Muscle of arm (tissue), 14 donors: ENCODE measurements around the gene SKP1. TPM values are rescaled to one million over a fixed set of nuclear protein-coding genes. Genes with fewer than 3 reads are reported as not detected.
"Not testable (repeated sequence)": the region's sequence is repeated elsewhere in the genome, so short reads cannot be mapped to it uniquely, and the experiment has no call there.

Experiments
- DNase-seq: peaks from one replicate; pipeline ENCODE4 v3.0.0-alpha.2; 2013
- long read RNA-seq, 11 donors: transcript quantifications; one replicate each; lab custom pipeline, GENCODE V29; 2026
- polyA plus RNA-seq, 12 donors: library from polyadenylated mRNA; unstranded; fragments of 120-200 nt; gene quantifications; one replicate each; pipeline ENCODE4 v1.2.1, GENCODE V29; 2013; ENCODE audit not compliant: insufficient read length in 12 of 12

SKP1 gene
- polyA plus RNA-seq = 100 to 1,000 TPM; 353 to 607 (median 440) TPM
- long read RNA-seq, donor 1, full-length matches to known transcripts = 333 of 415 reads
- long read RNA-seq, donor 1, partial matches to known transcripts = 72 of 415 reads
- long read RNA-seq, donor 1, other reads (novel, unspliced or antisense) = 10 of 415 reads
- long read RNA-seq, donor 2, full-length matches to known transcripts = 382 of 417 reads
- long read RNA-seq, donor 2, partial matches to known transcripts = 29 of 417 reads
- long read RNA-seq, donor 2, other reads (novel, unspliced or antisense) = 6 of 417 reads
- long read RNA-seq, donor 3, full-length matches to known transcripts = 125 of 125 reads
- long read RNA-seq, donor 3, partial matches to known transcripts = 0 of 125 reads
- long read RNA-seq, donor 3, other reads (novel, unspliced or antisense) = 0 of 125 reads
- long read RNA-seq, donor 4, full-length matches to known transcripts = 100 of 106 reads
- long read RNA-seq, donor 4, partial matches to known transcripts = 6 of 106 reads
- long read RNA-seq, donor 4, other reads (novel, unspliced or antisense) = 0 of 106 reads
- long read RNA-seq, donor 5, full-length matches to known transcripts = 306 of 333 reads
- long read RNA-seq, donor 5, partial matches to known transcripts = 19 of 333 reads
- long read RNA-seq, donor 5, other reads (novel, unspliced or antisense) = 8 of 333 reads
- long read RNA-seq, donor 6, full-length matches to known transcripts = 171 of 178 reads
- long read RNA-seq, donor 6, partial matches to known transcripts = 7 of 178 reads
- long read RNA-seq, donor 6, other reads (novel, unspliced or antisense) = 0 of 178 reads
- long read RNA-seq, donor 7, full-length matches to known transcripts = 154 of 162 reads
- long read RNA-seq, donor 7, partial matches to known transcripts = 8 of 162 reads
- long read RNA-seq, donor 7, other reads (novel, unspliced or antisense) = 0 of 162 reads
- long read RNA-seq, donor 8, full-length matches to known transcripts = 287 of 306 reads
- long read RNA-seq, donor 8, partial matches to known transcripts = 19 of 306 reads
- long read RNA-seq, donor 8, other reads (novel, unspliced or antisense) = 0 of 306 reads
- long read RNA-seq, donor 9, full-length matches to known transcripts = 161 of 181 reads
- long read RNA-seq, donor 9, partial matches to known transcripts = 20 of 181 reads
- long read RNA-seq, donor 9, other reads (novel, unspliced or antisense) = 0 of 181 reads
- long read RNA-seq, donor 10, full-length matches to known transcripts = 244 of 257 reads
- long read RNA-seq, donor 10, partial matches to known transcripts = 13 of 257 reads
- long read RNA-seq, donor 10, other reads (novel, unspliced or antisense) = 0 of 257 reads
- long read RNA-seq, donor 11, full-length matches to known transcripts = 338 of 365 reads
- long read RNA-seq, donor 11, partial matches to known transcripts = 17 of 365 reads
- long read RNA-seq, donor 11, other reads (novel, unspliced or antisense) = 10 of 365 reads

- peak; percentile 91 for DNase-seq
Observed at GRCh38 chr5:134176511-134177368, at the start of gene SKP1. Gene SKP1 (minus strand): TSS chr5:134176950. CDS start chr5:134174022, 2,928 bp downstream.

GRCh38 chr5:134225780-134226440, 49.2 kb upstream of the SKP1 start, which contains the start of gene PPP2CA:
Gene PPP2CA (minus strand): TSS chr5:134226073. CDS start chr5:134225861, 212 bp downstream.
- DNase-seq = peak; percentile 100

GRCh38 chr5:134224888-134225779, 48.4 kb upstream of the SKP1 start:
- DNase-seq = peak; percentile 65

GRCh38 chr5:134223406-134224248, 46.9 kb upstream of the SKP1 start:
- DNase-seq = no peak

GRCh38 chr5:134221690-134222089, 44.9 kb upstream of the SKP1 start:
- DNase-seq = not testable (repeated sequence)

- no peak for DNase-seq
Observed at GRCh38 chr5:134215757-134216156, 39.0 kb upstream of the SKP1 start.

- not testable (repeated sequence) for DNase-seq
Observed at GRCh38 chr5:134211263-134212031, 34.7 kb upstream of the SKP1 start.

GRCh38 chr5:134209477-134210245, 32.9 kb upstream of the SKP1 start:
- no peak for DNase-seq

GRCh38 chr5:134207696-134208095, 30.9 kb upstream of the SKP1 start:
- no peak for DNase-seq

GRCh38 chr5:134206627-134207160, 29.9 kb upstream of the SKP1 start:
- DNase-seq = no peak

GRCh38 chr5:134204575-134204974, 27.8 kb upstream of the SKP1 start:
- no peak for DNase-seq

- DNase-seq = no peak
Observed at GRCh38 chr5:134203630-134204029, 26.9 kb upstream of the SKP1 start.

- no peak for DNase-seq
Observed at GRCh38 chr5:134195666-134196065, 18.9 kb upstream of the SKP1 start.

- DNase-seq = no peak
Observed at GRCh38 chr5:134189031-134189430, 12.3 kb upstream of the SKP1 start.

GRCh38 chr5:134188092-134188491, 11.3 kb upstream of the SKP1 start:
- DNase-seq = no peak
